Immature natural killer cell (primary cell): ENCODE measurements around the gene DNAH1. TPM values are rescaled to one million over a fixed set of nuclear protein-coding genes. Genes with fewer than 3 reads are reported as not detected.

Experiments used
- DNase-seq, 3 donors: peaks; one replicate each; pipeline ENCODE4 v3.0.0; 2022; ENCODE audit warnings: mixed read lengths in 1 of 3
- H3K27ac Mint-ChIP-seq, 6 donors: one replicate each; pipeline ENCODE4 v1.8.0; 2020; ENCODE audit warnings: mixed read lengths in 6 of 6, mild to moderate bottlenecking in 5 of 6, inconsistent platforms in 4 of 6, moderate library complexity in 3 of 6
- H3K27me3 Mint-ChIP-seq, 3 donors: one replicate each; pipeline ENCODE4 v1.8.0; 2020 to 2021; ENCODE audit warnings: low read depth in 3 of 3, mild to moderate bottlenecking in 3 of 3, mixed read lengths in 3 of 3, moderate library complexity in 3 of 3, inconsistent platforms in 1 of 3
- H3K36me3 Mint-ChIP-seq, 3 donors: one replicate each; pipeline ENCODE4 v1.8.0; 2020; ENCODE audit warnings: mixed read lengths in 3 of 3, inconsistent platforms in 2 of 3, mild to moderate bottlenecking in 2 of 3
- H3K4me1 Mint-ChIP-seq, 2 donors: one replicate each; pipeline ENCODE4 v1.8.0; 2020; ENCODE audit warnings: inconsistent platforms in 2 of 2, mild to moderate bottlenecking in 2 of 2, mixed read lengths in 2 of 2, moderate library complexity in 1 of 2
- H3K4me3 Mint-ChIP-seq, 5 donors: one replicate each; pipeline ENCODE4 v1.8.0; 2020; ENCODE audit warnings: mild to moderate bottlenecking in 5 of 5, mixed read lengths in 5 of 5, inconsistent platforms in 3 of 5, moderate library complexity in 3 of 5
- H3K9me3 Mint-ChIP-seq, 6 donors: one replicate each; pipeline ENCODE4 v1.8.0; 2020; ENCODE audit warnings: mild to moderate bottlenecking in 6 of 6, mixed read lengths in 6 of 6, inconsistent platforms in 4 of 6, moderate library complexity in 3 of 6
- polyA plus RNA-seq, 3 donors: library from polyadenylated mRNA; unstranded; fragments of 300-500 nt; fragmentation: Illumina TruSeq; gene quantifications; one replicate each; pipeline ENCODE4 v1.2.3, GENCODE V29; 2021

DNAH1 gene
- polyA plus RNA-seq, 3 donors from 2014 or later = 0.31 to 1.8 (median 0.73) TPM

DNA sequence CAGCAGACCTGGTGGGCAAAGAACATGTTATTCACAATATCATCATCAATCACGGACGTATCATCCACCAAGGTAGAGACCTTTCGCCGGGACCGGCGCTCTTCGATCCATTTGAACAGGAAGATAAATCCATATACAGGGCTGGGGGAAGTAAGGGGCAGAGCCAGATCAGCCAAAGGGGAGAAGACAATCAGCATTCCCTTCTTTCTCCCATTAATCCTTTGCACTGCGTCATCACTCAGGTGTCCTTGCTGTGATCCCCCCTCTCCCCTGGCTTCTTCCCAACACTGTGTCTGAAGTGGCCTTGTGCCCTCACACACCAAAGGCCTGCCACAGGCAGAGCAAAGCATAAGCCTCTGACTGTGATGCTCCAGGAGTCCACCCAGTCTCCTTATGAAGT, 92.3 kb downstream of the DNAH1 start:
- Mint-ChIP-seq H3K4me3 (peak overlapping the region; percentile 89 to 97 (median 94)), H3K27me3 (peaks cover 5 to 11% (median 7%) of the 10 kb centered on the region in 3 donors), H3K27ac (peak overlapping the region; percentile 85 to 98 (median 96)), H3K9me3 (no peaks in the 10 kb centered on the region), H3K4me1 (peaks cover 37 to 46% of the 10 kb centered on the region in 2 donors), H3K36me3 (peaks cover 0 to 24% (median 3%) of the 10 kb centered on the region in 3 donors)
- DNase-seq = no peak

- Mint-ChIP-seq H3K27me3 (peaks cover 2 to 3% (median 2%) of the 10 kb centered on the region in 3 donors), H3K4me3 (no peak overlapping the region), H3K4me1 (peaks cover 14 to 16% of the 10 kb centered on the region in 2 donors), H3K36me3 (peaks cover 0 to 12% (median 7%) of the 10 kb centered on the region in 3 donors), H3K27ac (no peak overlapping the region), H3K9me3 (no peaks in the 10 kb centered on the region)
- DNase-seq = no peak
Observed at GRCh38 chr3:52415800-52416199, 99.7 kb downstream of the DNAH1 start.

GRCh38 chr3:52420388-52420787, 104.3 kb downstream of the DNAH1 start:
- H3K27ac Mint-ChIP-seq = no peak overlapping the region
- no peaks in the 10 kb centered on the region for H3K9me3 Mint-ChIP-seq
- H3K4me3 Mint-ChIP-seq = no peak overlapping the region
- DNase-seq = no peak
- H3K36me3 Mint-ChIP-seq = peaks cover 0 to 11% (median 7%) of the 10 kb centered on the region in 3 donors
- H3K4me1 Mint-ChIP-seq = no peaks in the 10 kb centered on the region
- H3K27me3 Mint-ChIP-seq = no peaks in the 10 kb centered on the region

- no peak for DNase-seq
- Mint-ChIP-seq H3K4me1 (no peaks in the 10 kb centered on the region), H3K27me3 (no peaks in the 10 kb centered on the region), H3K9me3 (no peaks in the 10 kb centered on the region), H3K4me3 (no peak overlapping the region), H3K27ac (no peak overlapping the region), H3K36me3 (peaks cover 0 to 7% (median 4%) of the 10 kb centered on the region in 3 donors)
Observed at GRCh38 chr3:52422669-52423068, 106.5 kb downstream of the DNAH1 start.

DNA sequence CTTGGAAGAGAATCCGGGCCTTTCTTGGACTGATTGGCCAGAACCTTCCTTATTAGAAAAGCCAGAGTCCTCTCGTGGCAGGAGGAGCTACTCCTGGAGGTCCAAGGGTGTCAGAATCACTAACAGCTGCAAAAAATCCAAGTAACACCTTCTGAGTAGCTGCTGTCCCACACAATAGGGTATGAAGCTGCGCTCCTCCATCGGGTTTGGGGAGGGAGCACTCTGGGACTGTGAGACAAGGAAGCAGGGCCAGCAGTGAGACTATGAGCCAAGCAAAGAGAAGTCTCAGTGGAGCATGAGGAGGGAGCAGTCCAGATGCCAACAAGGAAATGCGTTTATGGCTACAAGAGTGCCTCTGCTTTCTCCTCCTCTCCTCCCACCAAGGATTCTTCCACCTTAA, 107.1 kb downstream of the DNAH1 start:
- Mint-ChIP-seq H3K4me1 (no peaks in the 10 kb centered on the region), H3K27ac (peak overlapping the region in 1 of 6 donors; percentile 54), H3K4me3 (no peak overlapping the region), H3K27me3 (no peaks in the 10 kb centered on the region), H3K9me3 (no peaks in the 10 kb centered on the region), H3K36me3 (peaks cover 0 to 7% (median 4%) of the 10 kb centered on the region in 3 donors)
- no peak for DNase-seq

GRCh38 chr3:52428151-52429005, 112.3 kb downstream of the DNAH1 start:
- Mint-ChIP-seq H3K4me3 (no peak overlapping the region), H3K4me1 (no peaks in the 10 kb centered on the region), H3K9me3 (no peaks in the 10 kb centered on the region), H3K27ac (no peak overlapping the region), H3K36me3 (no peaks in the 10 kb centered on the region), H3K27me3 (peaks cover 0 to 2% (median 0%) of the 10 kb centered on the region in 3 donors)
- DNase-seq = peak; percentile 25 to 39 (median 34)

DNA sequence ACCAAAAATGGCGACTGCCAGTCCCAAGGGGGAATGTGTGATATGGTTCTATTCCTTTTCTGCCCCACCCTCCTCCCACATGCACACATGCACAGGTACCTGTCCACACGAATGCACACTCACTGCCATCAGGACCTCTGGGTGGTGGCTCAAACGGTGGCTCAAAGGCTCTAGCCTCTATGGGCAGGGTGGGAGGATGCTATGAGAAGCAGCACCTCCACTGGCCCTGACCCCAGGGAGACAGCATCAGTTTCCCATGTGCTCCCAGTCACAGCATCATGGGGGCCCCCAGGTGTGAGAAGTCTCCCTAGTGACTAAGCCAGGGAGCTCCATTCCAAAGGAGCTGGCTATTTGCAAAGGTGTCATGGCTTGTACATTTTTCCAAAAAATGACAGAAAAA, 112.9 kb downstream of the DNAH1 start:
- Mint-ChIP-seq H3K9me3 (no peaks in the 10 kb centered on the region), H3K36me3 (no peaks in the 10 kb centered on the region), H3K27ac (no peak overlapping the region), H3K4me1 (no peaks in the 10 kb centered on the region), H3K27me3 (peaks cover 0 to 2% (median 0%) of the 10 kb centered on the region in 3 donors), H3K4me3 (no peak overlapping the region)
- no peak for DNase-seq

GRCh38 chr3:52429779-52430415, 113.8 kb downstream of the DNAH1 start:
- H3K4me3 Mint-ChIP-seq = no peak overlapping the region
- H3K36me3 Mint-ChIP-seq = no peaks in the 10 kb centered on the region
- H3K4me1 Mint-ChIP-seq = no peaks in the 10 kb centered on the region
- no peak for DNase-seq
- H3K27ac Mint-ChIP-seq = no peak overlapping the region
- peaks cover 0 to 2% (median 2%) of the 10 kb centered on the region in 3 donors for H3K27me3 Mint-ChIP-seq
- no peaks in the 10 kb centered on the region for H3K9me3 Mint-ChIP-seq

- H3K36me3 Mint-ChIP-seq = no peaks in the 10 kb centered on the region
- H3K4me3 Mint-ChIP-seq = no peak overlapping the region
- H3K4me1 Mint-ChIP-seq = no peaks in the 10 kb centered on the region
Observed at GRCh38 chr3:52430416-52430810, 114.3 kb downstream of the DNAH1 start.

DNA sequence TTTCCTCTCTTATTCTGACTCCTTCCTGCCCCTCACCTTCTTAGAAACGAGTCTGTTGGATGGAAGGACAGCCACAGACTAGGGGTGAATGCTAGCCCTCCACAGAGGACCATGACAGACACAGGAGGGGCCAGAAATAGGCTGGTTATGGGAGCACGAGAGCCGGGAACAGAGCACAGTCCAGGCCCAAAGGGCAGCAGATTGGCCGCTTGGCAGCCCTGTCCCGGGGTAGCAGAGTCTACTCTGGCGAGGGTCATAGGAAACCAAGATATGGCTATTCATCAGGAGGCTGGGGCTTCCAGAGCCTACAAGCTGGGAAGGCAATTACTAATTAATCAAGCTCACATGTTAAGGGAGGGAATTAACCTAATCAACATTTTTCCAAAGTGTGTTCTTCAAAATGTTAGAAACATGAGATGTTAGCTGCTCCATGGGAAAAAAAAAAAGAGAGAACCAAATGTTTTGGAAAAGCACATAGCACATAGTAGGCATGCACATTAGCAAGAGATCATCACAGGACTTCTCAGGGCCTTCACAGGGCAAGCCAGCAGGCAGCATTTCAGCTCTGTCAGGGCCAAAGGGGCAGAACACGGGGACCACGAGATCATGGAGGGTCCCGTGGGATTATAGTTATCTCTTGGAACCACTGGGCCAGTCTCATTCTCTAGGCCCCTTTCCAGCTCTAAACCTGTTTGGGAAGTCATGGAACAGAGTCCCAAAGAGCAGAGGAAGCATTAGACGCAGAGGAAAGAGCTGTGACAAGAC, 115.5 kb downstream of the DNAH1 start:
- H3K4me1 Mint-ChIP-seq = no peaks in the 10 kb centered on the region
- H3K36me3 Mint-ChIP-seq = no peaks in the 10 kb centered on the region
- H3K4me3 Mint-ChIP-seq = no peak overlapping the region
- H3K9me3 Mint-ChIP-seq = no peaks in the 10 kb centered on the region
- no peak overlapping the region for H3K27ac Mint-ChIP-seq
- DNase-seq = no peak
- peaks cover 0 to 2% (median 2%) of the 10 kb centered on the region in 3 donors for H3K27me3 Mint-ChIP-seq

More at GRCh38 chr3:52430416-52430810, 114.3 kb downstream of the DNAH1 start:
- Mint-ChIP-seq H3K27ac (no peak overlapping the region), H3K9me3 (no peaks in the 10 kb centered on the region), H3K27me3 (peaks cover 0 to 2% (median 2%) of the 10 kb centered on the region in 3 donors)
- no peak for DNase-seq

DNA sequence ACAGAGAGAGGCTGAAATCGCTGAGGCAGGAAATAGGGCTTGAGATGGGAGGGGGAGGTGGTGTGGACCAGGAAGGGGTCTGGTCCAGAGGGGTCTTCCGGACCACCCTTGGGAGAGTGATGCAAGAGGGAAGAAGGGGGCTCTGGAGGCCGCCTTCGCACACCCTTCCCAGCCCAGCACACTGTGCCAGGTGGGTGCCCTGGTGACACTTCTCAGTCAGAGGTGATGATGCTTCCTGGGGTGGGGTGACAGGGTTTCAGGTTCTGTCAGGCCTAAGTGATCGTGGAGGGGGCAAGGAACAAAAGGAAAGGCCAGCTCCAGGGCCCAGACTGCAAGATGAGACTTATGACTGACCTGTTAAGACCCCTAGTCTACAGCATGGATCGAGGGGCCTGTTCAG, 116.1 kb downstream of the DNAH1 start:
- Mint-ChIP-seq H3K4me3 (no peak overlapping the region), H3K4me1 (no peaks in the 10 kb centered on the region), H3K27ac (peak overlapping the region in 1 of 6 donors; percentile 55), H3K36me3 (no peaks in the 10 kb centered on the region), H3K27me3 (peaks cover 0 to 2% (median 2%) of the 10 kb centered on the region in 3 donors), H3K9me3 (no peaks in the 10 kb centered on the region)
- no peak for DNase-seq

GRCh38 chr3:52432691-52433141, 116.6 kb downstream of the DNAH1 start:
- Mint-ChIP-seq H3K27me3 (peaks cover 0 to 2% (median 2%) of the 10 kb centered on the region in 3 donors), H3K27ac (no peak overlapping the region)

DNA sequence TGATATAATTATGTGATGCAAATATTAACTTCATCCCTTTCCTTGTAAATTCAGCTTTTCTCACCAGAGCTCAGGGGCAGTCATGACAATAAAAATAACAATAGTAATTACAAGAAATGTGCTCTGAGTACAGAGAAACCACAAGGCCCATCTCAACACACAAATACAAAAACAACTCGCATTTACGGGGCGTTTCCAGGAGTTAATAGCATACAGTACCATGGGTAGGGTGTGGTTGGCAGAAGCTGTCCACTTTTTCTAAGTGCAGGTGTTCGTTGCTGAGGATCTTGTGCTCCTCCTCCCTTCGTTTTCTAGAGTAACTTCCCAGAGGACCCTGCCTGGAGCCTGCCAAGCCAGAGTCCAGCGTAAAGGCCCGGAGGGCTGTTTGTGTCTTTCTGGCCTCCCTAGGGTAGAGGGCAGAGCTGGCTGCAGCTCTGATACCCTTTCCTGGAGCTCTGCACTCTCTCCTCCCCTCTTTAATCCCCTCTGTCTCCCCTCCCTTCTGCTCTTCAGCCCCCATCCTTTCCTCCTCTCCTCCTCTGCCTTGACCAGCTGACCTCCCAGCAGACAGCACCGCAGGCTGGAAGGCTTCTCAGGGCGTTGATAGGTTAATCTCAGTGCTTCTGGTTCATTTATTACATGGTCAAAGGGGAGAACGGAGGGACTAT, 117.3 kb downstream of the DNAH1 start:
- Mint-ChIP-seq H3K4me1 (no peaks in the 10 kb centered on the region), H3K9me3 (no peaks in the 10 kb centered on the region), H3K27ac (peak overlapping the region in 1 of 6 donors; percentile 6), H3K27me3 (peaks cover 0 to 2% (median 2%) of the 10 kb centered on the region in 3 donors), H3K36me3 (no peaks in the 10 kb centered on the region), H3K4me3 (no peak overlapping the region)
- DNase-seq = no peak

More at GRCh38 chr3:52432691-52433141, 116.6 kb downstream of the DNAH1 start:
- H3K4me3 Mint-ChIP-seq = no peak overlapping the region
- no peaks in the 10 kb centered on the region for H3K36me3 Mint-ChIP-seq
- DNase-seq = no peak
- no peaks in the 10 kb centered on the region for H3K9me3 Mint-ChIP-seq
- no peaks in the 10 kb centered on the region for H3K4me1 Mint-ChIP-seq
